HepG2 (cell line): ENCODE results near the gene AP4M1. TPM values are rescaled to one million over a fixed set of nuclear protein-coding genes. Genes with fewer than 3 reads are reported as not detected.

Experiments used
- ATAC-seq: fragments of 200-7000 bp; cut with Tn5 transposase; 3 replicates; pipeline ENCODE4 v1.9.1; 2020; ENCODE audit warnings: mild to moderate bottlenecking, moderate library complexity
- BruUV-seq: library from RNA; stranded (reverse); fragments of 400-500 nt; replicated peaks from 2 replicates; lab custom pipeline; 2021; lab: Mats Ljungman, UMichigan
- CTCF ChIA-PET: fragments of 300-600 bp; formaldehyde crosslinking; extraction: SDS; loops from one replicate; lab custom pipeline; 2021; ENCODE audit warnings: low total read pairs, inconsistent platforms, low intra/inter-chr PET ratio; lab: Yijun Ruan, JAX
- POLR2A ChIA-PET: fragments of 350-600 bp; sonication (Branson Sonifier 250); formaldehyde crosslinking; loops from one replicate; lab custom pipeline; 2020; ENCODE audit warnings: antibody characterized with exemption, inconsistent platforms; lab: Yijun Ruan, JAX
- DNase-seq: peaks from one replicate; pipeline ENCODE4 v3.0.0-alpha.2; 2015; ENCODE audit warnings: low spot score
- FAIRE-seq: peaks from 3 replicates; lab custom pipeline; 2011; peaks lifted over from hg19 to GRCh38; lab: Jason Lieb, UNC
- H2AFZ ChIP-seq: one replicate; pipeline ENCODE4 v1.6.1; 2011; ENCODE audit warnings: low read length, inconsistent platforms
- H3K27ac ChIP-seq: fragments of 300-600 bp; 3 replicates; pipeline ENCODE4 v1.8.0; 2011; ENCODE audit warnings: mixed run types, mild to moderate bottlenecking, mixed read lengths, low read length, inconsistent platforms; ENCODE audit not compliant: insufficient read depth; ENCODE audit errors: extremely low read length
- H3K27me3 ChIP-seq, 2 experiments: fragments of 200-600 bp in 1 of 2; 2 replicates in 1 of 2; 3 replicates in 1 of 2; pipeline versions ENCODE4 v1.6.0 to v1.8.0; 2011; ENCODE audit warnings: low read length in 2 of 2, mild to moderate bottlenecking in 2 of 2, moderate library complexity in 2 of 2, inconsistent platforms in 1 of 2; ENCODE audit not compliant: insufficient read depth in 2 of 2, control insufficient read depth in 1 of 2
- H3K36me3 ChIP-seq, 2 experiments: fragments of 200-600 bp in 1 of 2; replicated peaks in 1 of 2; 2 replicates in 1 of 2; 3 replicates in 1 of 2; pipeline versions ENCODE4 v1.5.1 to v1.8.0; 2011; ENCODE audit warnings: low read length in 2 of 2, inconsistent platforms in 1 of 2; ENCODE audit not compliant: insufficient read depth in 2 of 2, control insufficient read depth in 1 of 2
- H3K4me1 ChIP-seq: 2 replicates; pipeline ENCODE4 v1.5.1; 2012; ENCODE audit warnings: low read length, inconsistent platforms; ENCODE audit not compliant: insufficient read depth
- H3K4me2 ChIP-seq: 2 replicates; pipeline ENCODE4 v1.6.0; 2011; ENCODE audit warnings: low read depth, low read length, inconsistent platforms
- H3K4me3 ChIP-seq, 3 experiments: fragments of 200-600 bp in 1 of 3; sonication (generic), shearing (Covaris generic) in 1 of 3; replicated peaks in 1 of 3; 2 replicates each; pipeline ENCODE4 v1.5.1; 2011 to 2016; ENCODE audit warnings: low read length in 3 of 3, inconsistent platforms in 2 of 3, low read depth in 2 of 3, mild to moderate bottlenecking in 2 of 3, control low read depth in 1 of 3, mixed read lengths in 1 of 3; ENCODE audit not compliant: insufficient read depth in 1 of 3
- H3K79me2 ChIP-seq: one replicate; pipeline ENCODE4 v1.6.1; 2011; ENCODE audit warnings: low read length, inconsistent platforms; ENCODE audit not compliant: insufficient read depth
- H3K9ac ChIP-seq: 2 replicates; pipeline ENCODE4 v1.6.0; 2011; ENCODE audit warnings: mild to moderate bottlenecking, low read depth, low read length, inconsistent platforms; ENCODE audit not compliant: insufficient read depth
- H3K9me3 ChIP-seq: 2 replicates; pipeline ENCODE4 v1.5.1; 2012; ENCODE audit warnings: mild to moderate bottlenecking, low read length
- H4K20me1 ChIP-seq: 2 replicates; pipeline ENCODE4 v1.6.0; 2011; ENCODE audit warnings: inconsistent platforms, mild to moderate bottlenecking, low read length, moderate library complexity; ENCODE audit not compliant: insufficient read depth
- BCL3 ChIP-seq: sonication (generic); formaldehyde crosslinking; IDR thresholded peaks from 2 replicates; pipeline ENCODE4 v1.5.1; 2020; ENCODE audit warnings: mild to moderate bottlenecking, missing genetic modification reagents, moderate library complexity
- MIER3 ChIP-seq: IDR thresholded peaks from 2 replicates; pipeline ENCODE4 v1.6.1; 2016; ENCODE audit warnings: missing compliant biosample characterization, borderline replicate concordance
- RBFOX2 ChIP-seq: fragments of 200-400 bp; formaldehyde crosslinking; IDR thresholded peaks from 2 replicates; pipeline ENCODE4 v1.6.1; 2017; ENCODE audit warnings: low read depth, mild to moderate bottlenecking, low read length
- SCMH1 ChIP-seq: sonication (generic); formaldehyde crosslinking; IDR thresholded peaks from 2 replicates; pipeline ENCODE4 v1.9.0; 2021; ENCODE audit warnings: missing genetic modification reagents, mild to moderate bottlenecking, borderline replicate concordance
- SMAD9 ChIP-seq: sonication (generic); formaldehyde crosslinking; IDR thresholded peaks from 2 replicates; pipeline ENCODE4 v1.5.1; 2020; ENCODE audit warnings: mild to moderate bottlenecking, missing genetic modification reagents
- SNAPC2 ChIP-seq: sonication (generic); formaldehyde crosslinking; IDR thresholded peaks from 2 replicates; pipeline ENCODE4 v1.8.1; 2022; ENCODE audit warnings: mild to moderate bottlenecking, missing genetic modification reagents
- TIGD3 ChIP-seq: sonication (generic); formaldehyde crosslinking; IDR thresholded peaks from 2 replicates; pipeline ENCODE4 v1.5.1; 2020; ENCODE audit warnings: mild to moderate bottlenecking, missing genetic modification reagents, borderline replicate concordance
- ZNF318 ChIP-seq: sonication (generic); formaldehyde crosslinking; IDR thresholded peaks from 2 replicates; pipeline ENCODE4 v1.4.0; 2020; ENCODE audit warnings: mild to moderate bottlenecking, missing genetic modification reagents
- WGBS: methylation state at CpG from one replicate; pipeline ENCODE4 v1.1.6; 2017; ENCODE audit warnings: low lambda C conversion rate; 5-methylcytosine and 5-hydroxymethylcytosine counted together
- in situ Hi-C: cut with HindIII; loops from 2 replicates; pipeline ENCODE4 v1.10.0; 2017; ENCODE audit warnings: low pct_unique_long_range_greater_than_20kb; ENCODE audit not compliant: extremely low pct_ligation_motif_present
- intact Hi-C: fragments of 100-400 bp; cut with micrococcal nuclease; formaldehyde crosslinking; loops from one replicate; pipeline ENCODE4 v1.10.0; 2022; ENCODE audit not compliant: unreplicated experiment
- polyA plus RNA-seq, 8 experiments: library from polyadenylated mRNA; depleted of rRNA in 3 of 8; stranded (reverse) in 7 of 8; unstranded in 1 of 8; fragments of >200 nt; fragmentation: Illumina TruSeq in 4 of 8; extraction: Trizol in 4 of 8; gene quantifications; 2 replicates each; pipeline versions ENCODE4 v1.2.1 to v1.2.3, GENCODE V29; 2011 to 2016; ENCODE audit warnings: low read depth in 4 of 8, missing spikeins in 1 of 8, mixed read lengths in 1 of 8; ENCODE audit not compliant: insufficient read depth in 1 of 8
- total RNA-seq, 5 experiments: library from RNA; depleted of rRNA; stranded (reverse); fragments of >200 nt; fragmentation: Illumina TruSeq; extraction: Trizol; gene quantifications; 2 replicates each; pipeline ENCODE4 v1.2.3, GENCODE V29; 2016; ENCODE audit warnings: low read depth in 1 of 5
- TF ChIP-seq, protein P1 (sequence below): sonication (generic); formaldehyde crosslinking; conservative IDR thresholded peaks from 2 replicates; pipeline ENCODE4 v1.4.0; 2020; ENCODE audit warnings: missing genetic modification reagents

Gene AP4M1
- total and polyA plus RNA-seq, 2 of the 13 experiments (the other 11 are each of a cell fraction or from before 2014, with no cell fraction given) = 6.3 to 9.7 TPM

- H3K36me3 ChIP-seq = peaks cover 6 to 24% of the 10 kb centered on the region in 2 experiments
- in situ Hi-C loops (no loop called here), intact Hi-C loops (no loop called here)
- H3K9me3 ChIP-seq = no peaks in the 10 kb centered on the region
- no peak overlapping the region for H2AFZ ChIP-seq
- H4K20me1 ChIP-seq = peaks cover 6% of the 10 kb centered on the region; the same call in 1 of the 2 replicates
- no peak overlapping the region for H3K4me2 ChIP-seq
- H3K27me3 ChIP-seq = no peaks in the 10 kb centered on the region; a peak in 1 of 5 replicates
- peaks cover 76% of the 10 kb centered on the region for H3K4me1 ChIP-seq
- H3K79me2 ChIP-seq = peaks cover 8% of the 10 kb centered on the region
- peak overlapping the region; percentile 23 for H3K27ac ChIP-seq
- BruUV-seq = no TSS peak
- ATAC-seq (no peak), DNase-seq (no peak), FAIRE-seq (no peak)
- ChIA-PET CTCF (no interaction called here), POLR2A (no interaction called here)
- no peak overlapping the region for H3K4me3 ChIP-seq
- no peak overlapping the region for H3K9ac ChIP-seq
- WGBS = 71% methylated on average over 7 of the region's 30 CpGs
- TF ChIP-seq, protein P1, sequence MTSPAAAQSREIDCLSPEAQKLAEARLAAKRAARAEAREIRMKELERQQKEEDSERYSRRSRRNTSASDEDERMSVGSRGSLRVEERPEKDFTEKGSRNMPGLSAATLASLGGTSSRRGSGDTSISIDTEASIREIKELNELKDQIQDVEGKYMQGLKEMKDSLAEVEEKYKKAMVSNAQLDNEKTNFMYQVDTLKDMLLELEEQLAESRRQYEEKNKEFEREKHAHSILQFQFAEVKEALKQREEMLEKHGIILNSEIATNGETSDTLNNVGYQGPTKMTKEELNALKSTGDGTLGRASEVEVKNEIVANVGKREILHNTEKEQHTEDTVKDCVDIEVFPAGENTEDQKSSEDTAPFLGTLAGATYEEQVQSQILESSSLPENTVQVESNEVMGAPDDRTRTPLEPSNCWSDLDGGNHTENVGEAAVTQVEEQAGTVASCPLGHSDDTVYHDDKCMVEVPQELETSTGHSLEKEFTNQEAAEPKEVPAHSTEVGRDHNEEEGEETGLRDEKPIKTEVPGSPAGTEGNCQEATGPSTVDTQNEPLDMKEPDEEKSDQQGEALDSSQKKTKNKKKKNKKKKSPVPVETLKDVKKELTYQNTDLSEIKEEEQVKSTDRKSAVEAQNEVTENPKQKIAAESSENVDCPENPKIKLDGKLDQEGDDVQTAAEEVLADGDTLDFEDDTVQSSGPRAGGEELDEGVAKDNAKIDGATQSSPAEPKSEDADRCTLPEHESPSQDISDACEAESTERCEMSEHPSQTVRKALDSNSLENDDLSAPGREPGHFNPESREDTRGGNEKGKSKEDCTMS = no peak
- TF ChIP-seq SMAD9 (CRISPR knock-in tag) = no peak
- TF ChIP-seq SNAPC2 (CRISPR knock-in tag) = no peak
- TF ChIP-seq TIGD3 (CRISPR knock-in tag) = no peak
- TF ChIP-seq SCMH1 = no peak
- TF ChIP-seq MIER3 (CRISPR knock-in tag) = no peak
- TF ChIP-seq ZNF318 (CRISPR knock-in tag) = no peak
- TF ChIP-seq RBFOX2 = peak; percentile 71
- TF ChIP-seq BCL3 (CRISPR knock-in tag) = no peak
These were observed 53.4 kb downstream of the AP4M1 start for GRCh38 chr7:100154651-100155491.
